ENCODE results near the gene NTMT1.

NTMT1 gene

GRCh38 chr9:129597355-129598088, 28.4 kb upstream of the NTMT1 start:
- no peak for DNase-seq (ENCODE audit: low read depth in 2 of 2)

- no peak for DNase-seq (ENCODE audit: low read depth in 2 of 2)
Measured at GRCh38 chr9:129598089-129598596, 27.8 kb upstream of the NTMT1 start.

GRCh38 chr9:129601082-129601674, 24.8 kb upstream of the NTMT1 start:
- no peak for DNase-seq (ENCODE audit: low read depth in 2 of 2)

DNA sequence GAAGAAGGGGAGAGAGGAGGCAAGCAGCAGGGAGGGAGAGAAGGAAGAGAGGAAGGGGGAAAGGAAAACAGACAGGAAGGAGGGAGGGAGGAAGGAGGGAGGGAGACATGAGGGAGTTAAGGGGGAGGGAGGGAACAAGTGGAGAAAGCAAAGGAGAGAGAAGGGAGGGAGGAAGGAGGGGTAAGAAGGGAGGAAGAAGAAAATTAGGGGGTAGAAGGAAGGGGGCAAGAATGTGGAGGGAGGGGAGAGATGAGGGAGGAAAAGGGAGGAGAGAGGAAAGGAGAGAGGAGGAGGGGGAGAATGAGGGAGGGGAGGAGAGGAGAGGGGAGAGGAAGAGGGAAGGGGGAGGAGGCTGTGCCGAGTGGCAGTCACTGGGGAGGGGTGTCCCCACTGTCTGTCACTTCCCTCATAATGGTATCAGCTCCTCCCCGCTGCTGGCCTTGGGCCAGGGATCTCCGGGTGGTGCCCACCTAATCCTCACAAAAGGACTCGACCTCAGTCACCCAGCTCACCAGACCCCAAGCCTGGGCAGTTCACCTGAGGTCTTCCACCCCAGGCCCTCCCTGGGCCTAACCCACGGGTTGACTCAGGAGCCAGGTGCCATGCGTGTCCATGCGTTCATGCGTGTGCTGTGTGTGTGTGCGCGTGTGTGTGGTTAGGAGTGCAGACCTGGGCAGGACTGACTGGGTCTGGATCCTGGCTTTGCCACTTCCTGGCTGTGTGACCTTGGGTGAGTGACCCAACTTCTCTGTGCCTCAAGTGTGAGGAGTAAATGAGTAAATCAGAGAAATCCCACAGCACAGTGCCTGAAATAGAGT, 23.2 kb upstream of the NTMT1 start:
- no peak for DNase-seq (ENCODE audit: low read depth in 2 of 2)

GRCh38 chr9:129604056-129604765, 21.8 kb upstream of the NTMT1 start:
- no peak for DNase-seq (ENCODE audit: low read depth in 2 of 2)

- no peak for DNase-seq (ENCODE audit: low read depth in 2 of 2)
Measured at GRCh38 chr9:129604766-129605163, 21.2 kb upstream of the NTMT1 start.

- no peak for DNase-seq (ENCODE audit: low read depth in 2 of 2)
Measured at GRCh38 chr9:129606161-129607026, 19.6 kb upstream of the NTMT1 start.

GRCh38 chr9:129607027-129607387, 19.0 kb upstream of the NTMT1 start:
- no peak for DNase-seq (ENCODE audit: low read depth in 2 of 2)

DNA sequence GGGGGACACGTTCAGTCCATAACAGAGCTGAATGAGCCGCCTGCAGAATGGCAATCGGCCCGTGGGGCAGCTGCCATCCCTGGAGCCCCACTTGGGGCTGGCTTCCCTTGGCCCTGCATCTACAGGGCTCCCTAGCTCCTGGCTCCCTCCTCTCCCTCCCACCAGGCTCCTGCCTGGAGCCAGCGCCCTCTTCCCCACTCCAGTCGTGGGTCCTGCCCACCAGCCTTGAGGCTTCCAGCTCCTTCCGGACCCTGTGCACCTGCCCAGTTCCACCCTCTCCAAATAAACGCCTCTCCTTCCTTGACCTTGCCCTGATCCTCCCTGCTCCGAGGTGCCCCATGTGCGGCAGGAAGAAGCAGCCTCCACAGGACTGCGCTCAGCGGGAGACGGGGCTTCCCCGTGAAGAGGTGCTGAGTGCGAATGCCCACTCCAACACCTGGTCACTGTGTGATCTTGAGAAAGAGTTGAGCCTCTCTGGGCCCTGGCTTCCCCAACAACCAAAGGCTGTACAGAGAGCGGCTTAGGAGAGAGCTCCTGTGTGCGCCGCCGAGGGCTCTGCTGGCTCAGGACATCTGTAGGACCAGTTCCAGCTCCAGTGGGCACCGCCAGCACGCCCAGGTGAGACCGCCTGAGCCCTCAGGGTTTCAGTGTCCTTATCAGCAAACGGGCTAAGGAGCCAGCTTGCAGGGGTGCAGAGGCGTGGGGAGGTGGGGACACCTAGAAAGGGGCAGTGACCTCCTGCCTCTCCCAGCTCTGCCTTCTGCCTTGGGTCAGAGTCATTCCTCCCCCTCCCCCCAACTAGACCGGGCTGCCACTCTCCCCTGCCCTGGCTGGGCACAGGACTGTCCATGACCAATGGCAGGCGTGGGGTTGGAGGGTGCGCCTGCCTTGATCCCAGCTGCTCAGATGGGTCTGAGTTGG, 17.1 kb upstream of the NTMT1 start:
- no peak for DNase-seq (ENCODE audit: low read depth in 2 of 2)

GRCh38 chr9:129609486-129610212, 16.3 kb upstream of the NTMT1 start:
- no peak for DNase-seq (ENCODE audit: low read depth in 2 of 2)

DNA sequence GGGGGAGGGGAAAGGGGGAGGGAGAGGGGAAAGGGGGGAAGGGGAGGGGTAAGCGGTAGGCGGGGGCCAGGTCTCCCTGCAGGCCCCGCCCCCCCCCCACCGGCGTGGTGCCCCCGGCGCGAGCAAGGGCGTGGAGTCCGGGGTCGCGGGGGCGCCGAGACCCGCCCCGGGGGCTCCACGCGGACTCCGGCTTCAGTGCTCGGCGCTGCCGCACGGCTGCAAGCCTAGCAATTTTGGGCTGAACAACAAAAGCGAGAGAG, 15.8 kb upstream of the NTMT1 start:
- DNase-seq (ENCODE audit: low read depth in 2 of 2) = no peak

DNA sequence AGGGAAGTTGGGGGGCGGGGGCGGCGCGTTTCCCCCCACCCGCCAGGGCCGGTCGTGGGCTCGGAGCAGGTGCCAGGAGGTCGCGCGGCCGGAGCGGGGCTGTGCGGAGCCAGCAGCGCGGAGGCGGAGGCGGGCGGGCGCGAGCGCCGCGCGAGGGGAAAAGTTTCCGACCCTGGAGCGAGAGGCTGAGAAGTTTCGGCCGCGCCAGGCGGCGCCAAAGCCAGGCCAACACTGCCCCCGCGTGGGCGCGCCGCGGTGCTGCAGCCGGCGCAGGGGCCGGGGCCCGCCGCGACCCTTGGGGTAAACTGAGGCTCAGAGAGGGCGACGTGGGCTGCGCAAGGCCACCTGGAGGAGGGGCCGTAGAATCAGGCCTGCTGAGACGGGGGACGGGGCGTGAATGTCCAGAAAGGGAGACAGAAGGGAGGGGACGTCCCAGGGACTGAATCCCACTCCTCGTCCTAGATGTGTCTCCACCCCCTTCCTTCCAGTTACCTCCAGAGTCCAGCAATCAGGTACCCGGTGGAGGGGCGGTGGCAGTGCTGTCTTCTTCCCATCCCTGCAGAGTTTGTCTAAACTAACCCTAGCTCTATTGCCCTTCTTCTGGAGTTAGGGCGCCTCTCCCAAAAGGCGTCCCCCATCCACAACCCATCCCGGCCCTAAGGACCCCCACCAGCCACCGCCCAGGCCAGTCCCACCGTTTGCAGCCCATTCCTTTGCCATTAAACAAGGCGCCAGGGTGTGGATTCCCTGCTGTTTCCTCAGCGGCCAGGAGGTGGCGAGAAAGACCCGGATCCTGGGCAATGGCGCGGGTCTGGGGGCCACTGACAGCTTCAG, 15.3 kb upstream of the NTMT1 start:
- no peak for DNase-seq (ENCODE audit: low read depth in 2 of 2)

- DNase-seq (ENCODE audit: low read depth in 2 of 2) = no peak
Measured at GRCh38 chr9:129611307-129611800, 14.6 kb upstream of the NTMT1 start.

GRCh38 chr9:129612123-129612522, 13.8 kb upstream of the NTMT1 start:
- no peak for DNase-seq (ENCODE audit: low read depth in 2 of 2)

- no peak for DNase-seq (ENCODE audit: low read depth in 2 of 2)
Measured at GRCh38 chr9:129612815-129613519, 13.0 kb upstream of the NTMT1 start.

- no peak for DNase-seq (ENCODE audit: low read depth in 2 of 2)
Measured at GRCh38 chr9:129613520-129614175, 12.3 kb upstream of the NTMT1 start.

GRCh38 chr9:129614932-129615331, 11.0 kb upstream of the NTMT1 start:
- DNase-seq (ENCODE audit: low read depth in 2 of 2) = no peak
